Osteoblast (primary cell): ENCODE measurements around the gene GRM5. TPM values are rescaled to one million over a fixed set of nuclear protein-coding genes. Genes with fewer than 3 reads are reported as not detected.
"Not testable (repeated sequence)": the region's sequence is repeated elsewhere in the genome, so short reads cannot be mapped to it uniquely, and the experiment has no call there.

Source experiments
- DNase-seq: peaks from one replicate; pipeline ENCODE4 v3.0.0; 2011; ENCODE audit warnings: low spot score, mixed read lengths; ENCODE audit not compliant: insufficient read length; ENCODE audit errors: missing footprints
- H2AFZ ChIP-seq: 2 replicates; pipeline ENCODE4 v1.6.0; 2011; ENCODE audit warnings: mild to moderate bottlenecking, low read length
- H3K27ac ChIP-seq: 2 replicates; pipeline ENCODE4 v1.5.1; 2011; ENCODE audit warnings: mild to moderate bottlenecking, low read depth, low read length, moderate library complexity
- H3K27me3 ChIP-seq: 2 replicates; pipeline ENCODE4 v1.6.0; 2012; ENCODE audit warnings: mild to moderate bottlenecking, control low read depth, inconsistent platforms, low read length, moderate library complexity; ENCODE audit not compliant: insufficient read depth
- H3K36me3 ChIP-seq: 2 replicates; pipeline ENCODE4 v1.5.1; 2011; ENCODE audit warnings: mild to moderate bottlenecking, low read length, control low read depth, moderate library complexity; ENCODE audit not compliant: insufficient read depth
- H3K4me1 ChIP-seq: 2 replicates; pipeline ENCODE4 v1.5.1; 2011; ENCODE audit warnings: mild to moderate bottlenecking, low read length, control low read depth, moderate library complexity; ENCODE audit not compliant: insufficient read depth
- H3K4me2 ChIP-seq: 2 replicates; pipeline ENCODE4 v1.6.0; 2011; ENCODE audit warnings: mild to moderate bottlenecking, low read length; ENCODE audit not compliant: insufficient read depth
- H3K4me3 ChIP-seq: fragments of 200-600 bp; sonication (generic); 3 replicates; pipeline ENCODE4 v1.5.1; 2012; ENCODE audit warnings: mild to moderate bottlenecking, low read length, inconsistent platforms; ENCODE audit not compliant: insufficient read depth
- H3K79me2 ChIP-seq: 2 replicates; pipeline ENCODE4 v1.6.0; 2012; ENCODE audit warnings: mild to moderate bottlenecking, low read length, control low read depth, inconsistent platforms; ENCODE audit not compliant: insufficient read depth
- H3K9me3 ChIP-seq: 2 replicates; pipeline ENCODE4 v1.5.1; 2011; ENCODE audit warnings: low read depth, low read length, control low read depth
- H4K20me1 ChIP-seq: 2 replicates; pipeline ENCODE4 v1.6.0; 2012; ENCODE audit warnings: mild to moderate bottlenecking, low read length, control low read depth; ENCODE audit not compliant: insufficient read depth
- CTCF ChIP-seq: IDR thresholded peaks from 2 replicates; pipeline ENCODE4 v1.5.1; 2011; ENCODE audit warnings: mild to moderate bottlenecking, low read depth, low read length, moderate library complexity; ENCODE audit errors: extremely low read depth
- total RNA-seq: library from RNA; depleted of rRNA; stranded (reverse); fragments of >200 nt; gene quantifications from 2 replicates; pipeline ENCODE4 v1.2.3, GENCODE V29; 2012

GRM5 gene
- not detected in 2 replicates for total RNA-seq

- not testable (repeated sequence) for H4K20me1 ChIP-seq, H3K27ac ChIP-seq, H3K4me1 ChIP-seq, H3K79me2 ChIP-seq, H3K9me3 ChIP-seq, H3K36me3 ChIP-seq, H3K4me3 ChIP-seq, DNase-seq, H3K4me2 ChIP-seq, H3K27me3 ChIP-seq, H2AFZ ChIP-seq
These were observed at the start of gene GRM5 for GRCh38 chr11:89065651-89066201. Gene GRM5 (minus strand): TSS chr11:89065982. CDS start chr11:89047872, 18,110 bp downstream.

- TF ChIP-seq CTCF: peak; percentile 58
- not testable (repeated sequence) for H2AFZ ChIP-seq, H3K4me2 ChIP-seq, H3K9me3 ChIP-seq, DNase-seq, H3K27ac ChIP-seq, H3K4me1 ChIP-seq, H3K27me3 ChIP-seq, H3K36me3 ChIP-seq, H3K4me3 ChIP-seq, H3K79me2 ChIP-seq, H4K20me1 ChIP-seq
These were observed 32.2 kb upstream of the GRM5 start for GRCh38 chr11:89097956-89098355.

- not testable (repeated sequence) for H4K20me1 ChIP-seq, H3K4me1 ChIP-seq, H3K4me2 ChIP-seq, H3K4me3 ChIP-seq, H3K27me3 ChIP-seq, DNase-seq, H3K9me3 ChIP-seq, H3K79me2 ChIP-seq, H3K27ac ChIP-seq, H2AFZ ChIP-seq, H3K36me3 ChIP-seq
These were observed 28.0 kb upstream of the GRM5 start for GRCh38 chr11:89093806-89094205.

- not testable (repeated sequence) for H3K27me3 ChIP-seq, H4K20me1 ChIP-seq, H3K4me1 ChIP-seq, H3K4me3 ChIP-seq, H3K36me3 ChIP-seq, H3K27ac ChIP-seq, H3K79me2 ChIP-seq, H3K4me2 ChIP-seq, DNase-seq, H3K9me3 ChIP-seq, H2AFZ ChIP-seq
These were observed 19.2 kb upstream of the GRM5 start for GRCh38 chr11:89084951-89085350.

- not testable (repeated sequence) for DNase-seq, H3K27me3 ChIP-seq, H3K4me1 ChIP-seq, H3K79me2 ChIP-seq, H3K27ac ChIP-seq, H4K20me1 ChIP-seq, H3K4me2 ChIP-seq, H3K36me3 ChIP-seq, H2AFZ ChIP-seq, H3K4me3 ChIP-seq, H3K9me3 ChIP-seq
These were observed 5.1 kb upstream of the GRM5 start for GRCh38 chr11:89070911-89071310.

- H3K79me2 ChIP-seq: no peaks in the 10 kb centered on the region
- no peaks in the 10 kb centered on the region for H3K36me3 ChIP-seq
- DNase-seq: no peak
- H3K4me1 ChIP-seq: no peaks in the 10 kb centered on the region
- H3K27me3 ChIP-seq: no peaks in the 10 kb centered on the region
- H4K20me1 ChIP-seq: no peaks in the 10 kb centered on the region
- no peak overlapping the region for H3K4me2 ChIP-seq
- H3K27ac ChIP-seq: no peak overlapping the region
- no peak for TF ChIP-seq CTCF
- no peaks in the 10 kb centered on the region for H3K9me3 ChIP-seq
- H2AFZ ChIP-seq: no peak overlapping the region
- no peak overlapping the region for H3K4me3 ChIP-seq
These were observed 1.5 kb upstream of the GRM5 start for GRCh38 chr11:89067264-89067663.
